ENCODE measurements around the gene LGI1. TPM values are rescaled to one million over a fixed set of nuclear protein-coding genes. Genes with fewer than 3 reads are reported as not detected.

LGI1 gene
- total and polyA plus RNA-seq, 12 donors = 0.03 to 0.68 (median 0.42) TPM; not detected in 6

GRCh38 chr10:93771354-93771753 lies 13.6 kb downstream of the LGI1 start:
- Histone ChIP-seq H3K9me3 (no peaks in the 10 kb centered on the region), H3K27me3 (peaks cover 0 to 6% (median 0%) of the 10 kb centered on the region in 7 donors), H3K36me3 (no peaks in the 10 kb centered on the region), H3K4me3 (no peak overlapping the region), H3K27ac (no peak overlapping the region), H3K4me1 (no peaks in the 10 kb centered on the region)
- intact Hi-C loops (cut with DNase I) = no loop called here
- ATAC-seq (no peak), DNase-seq (no peak)
- TF ChIP-seq CTCF (IDR thresholded peaks at IDR 0.05) = no peak
- WGBS, 2 donors = 76 to 79% methylated on average over 7 of the region's 7 CpGs

GRCh38 chr10:93773120-93773519 lies 15.4 kb downstream of the LGI1 start:
- peaks cover 0 to 11% (median 0%) of the 10 kb centered on the region in 7 donors for H3K27me3 ChIP-seq
- H3K27ac ChIP-seq = no peak overlapping the region
- no peaks in the 10 kb centered on the region for H3K9me3 ChIP-seq
- H3K4me1 ChIP-seq = no peaks in the 10 kb centered on the region
- 76 to 84% methylated on average over 5 of the region's 5 CpGs for WGBS, 2 donors
- intact Hi-C loops (cut with DNase I) = no loop called here
- H3K4me3 ChIP-seq = no peak overlapping the region
- no peaks in the 10 kb centered on the region for H3K36me3 ChIP-seq
- no peak for TF ChIP-seq CTCF (IDR thresholded peaks at IDR 0.05)
- no peak for ATAC-seq
- DNase-seq = no peak

- DNase-seq (no peak), ATAC-seq (no peak)
- WGBS, 2 donors = 57 to 67% methylated on average over 4 of the region's 4 CpGs
- no peak overlapping the region for H3K27ac ChIP-seq
- H3K4me1 ChIP-seq = no peaks in the 10 kb centered on the region
- no peak overlapping the region for H3K4me3 ChIP-seq
- TF ChIP-seq CTCF (IDR thresholded peaks at IDR 0.05) = no peak
- intact Hi-C loops (cut with DNase I) = no loop called here
- peaks cover 0 to 11% (median 0%) of the 10 kb centered on the region in 7 donors for H3K27me3 ChIP-seq
- no peaks in the 10 kb centered on the region for H3K9me3 ChIP-seq
- no peaks in the 10 kb centered on the region for H3K36me3 ChIP-seq
Observed at GRCh38 chr10:93773705-93774104, 16.0 kb downstream of the LGI1 start.

- Histone ChIP-seq H3K9me3 (no peaks in the 10 kb centered on the region), H3K27me3 (peaks cover 0 to 9% (median 0%) of the 10 kb centered on the region in 7 donors), H3K4me1 (no peaks in the 10 kb centered on the region), H3K27ac (no peak overlapping the region), H3K4me3 (no peak overlapping the region), H3K36me3 (no peaks in the 10 kb centered on the region)
- ATAC-seq = no peak
- TF ChIP-seq CTCF (IDR thresholded peaks at IDR 0.05) = no peak
- no peak for DNase-seq
- intact Hi-C loops (cut with DNase I) = no loop called here
- 83 to 84% methylated on average over 5 of the region's 5 CpGs for WGBS, 2 donors
Observed at GRCh38 chr10:93775356-93775755, 17.6 kb downstream of the LGI1 start.
